ENCODE results near the gene NRXN3. TPM values are rescaled to one million over a fixed set of nuclear protein-coding genes. Genes with fewer than 3 reads are reported as not detected.
"Not testable (repeated sequence)": the region's sequence is repeated elsewhere in the genome, so short reads cannot be mapped to it uniquely, and the experiment has no call there.

Gene NRXN3
- total and polyA plus RNA-seq, 4 donors, result 21.9 to 73.4 (median 65.7) TPM

DNA sequence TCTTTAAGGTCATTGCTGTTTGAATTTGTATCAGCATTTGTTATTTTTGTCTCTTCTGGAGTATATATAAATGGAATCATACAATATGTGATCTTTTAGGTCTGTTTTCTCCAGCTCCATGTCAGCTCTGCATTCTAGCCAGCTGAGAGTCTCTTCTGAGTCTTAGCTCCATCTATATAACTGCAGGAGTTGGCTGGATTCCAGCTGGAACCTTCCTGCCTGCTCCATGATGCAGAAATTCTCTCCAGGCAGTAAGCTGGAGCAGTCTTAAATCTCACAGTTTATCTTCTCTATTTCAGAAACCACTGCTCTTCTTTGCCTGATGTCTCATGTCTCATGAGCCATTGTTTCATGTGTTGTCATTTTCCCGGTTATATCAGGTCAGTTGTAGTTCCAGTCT is 827.6 kb downstream of the NRXN3 start:
- Histone ChIP-seq H3K27me3 (ENCODE audit: control insufficient read depth, insufficient read depth, low read length) (no peaks in the 10 kb centered on the region), H3K27ac (ENCODE audit: low read depth, low read length) (peak overlapping the region; percentile 33), H3K4me3 (ENCODE audit: low read depth, low read length) (no peak overlapping the region), H3K4me1 (ENCODE audit: control insufficient read depth, insufficient read depth, low read length) (no peaks in the 10 kb centered on the region), H3K36me3 (ENCODE audit: control insufficient read depth, insufficient read depth, low read length) (no peaks in the 10 kb centered on the region), H3K9me3 (ENCODE audit: control insufficient read depth, insufficient read depth, low read length) (no peaks in the 10 kb centered on the region)
- WGBS (ENCODE audit: insufficient coverage), result no CpG with 5 or more reads among the region's 1 CpG
- peak; percentile 55 to 93 (median 63) for DNase-seq (ENCODE audit: low read depth in 4 of 6, low spot score in 6 of 6)

DNA sequence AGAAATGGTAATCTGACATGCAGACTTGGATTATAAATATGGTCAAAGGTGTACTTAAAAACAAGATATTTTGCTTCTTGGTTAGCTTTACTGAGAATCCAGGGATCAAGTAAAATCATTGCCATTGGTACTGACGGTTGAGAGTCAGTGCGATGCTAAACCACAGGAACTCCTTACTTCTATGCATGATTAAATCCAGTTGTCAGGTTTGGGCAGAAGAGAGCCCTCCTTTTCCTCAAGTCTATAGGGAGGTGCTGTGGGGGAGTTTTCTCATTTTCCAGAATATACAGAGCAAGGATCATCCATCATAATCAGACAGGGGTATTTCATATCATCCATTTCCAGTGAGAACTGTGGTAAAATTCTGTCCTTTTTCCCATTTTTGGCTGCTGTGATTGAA is 839.1 kb downstream of the NRXN3 start:
- DNase-seq (ENCODE audit: low read depth in 4 of 6, low spot score in 6 of 6), result no peak
- Histone ChIP-seq H3K27me3 (ENCODE audit: control insufficient read depth, insufficient read depth, low read length) (no peaks in the 10 kb centered on the region), H3K27ac (ENCODE audit: low read depth, low read length) (no peak overlapping the region), H3K4me1 (ENCODE audit: control insufficient read depth, insufficient read depth, low read length) (no peaks in the 10 kb centered on the region), H3K4me3 (ENCODE audit: low read depth, low read length) (no peak overlapping the region), H3K9me3 (ENCODE audit: control insufficient read depth, insufficient read depth, low read length) (no peaks in the 10 kb centered on the region), H3K36me3 (ENCODE audit: control insufficient read depth, insufficient read depth, low read length) (no peaks in the 10 kb centered on the region)
- no CpG with 5 or more reads among the region's 2 CpGs for WGBS (ENCODE audit: insufficient coverage)

DNA sequence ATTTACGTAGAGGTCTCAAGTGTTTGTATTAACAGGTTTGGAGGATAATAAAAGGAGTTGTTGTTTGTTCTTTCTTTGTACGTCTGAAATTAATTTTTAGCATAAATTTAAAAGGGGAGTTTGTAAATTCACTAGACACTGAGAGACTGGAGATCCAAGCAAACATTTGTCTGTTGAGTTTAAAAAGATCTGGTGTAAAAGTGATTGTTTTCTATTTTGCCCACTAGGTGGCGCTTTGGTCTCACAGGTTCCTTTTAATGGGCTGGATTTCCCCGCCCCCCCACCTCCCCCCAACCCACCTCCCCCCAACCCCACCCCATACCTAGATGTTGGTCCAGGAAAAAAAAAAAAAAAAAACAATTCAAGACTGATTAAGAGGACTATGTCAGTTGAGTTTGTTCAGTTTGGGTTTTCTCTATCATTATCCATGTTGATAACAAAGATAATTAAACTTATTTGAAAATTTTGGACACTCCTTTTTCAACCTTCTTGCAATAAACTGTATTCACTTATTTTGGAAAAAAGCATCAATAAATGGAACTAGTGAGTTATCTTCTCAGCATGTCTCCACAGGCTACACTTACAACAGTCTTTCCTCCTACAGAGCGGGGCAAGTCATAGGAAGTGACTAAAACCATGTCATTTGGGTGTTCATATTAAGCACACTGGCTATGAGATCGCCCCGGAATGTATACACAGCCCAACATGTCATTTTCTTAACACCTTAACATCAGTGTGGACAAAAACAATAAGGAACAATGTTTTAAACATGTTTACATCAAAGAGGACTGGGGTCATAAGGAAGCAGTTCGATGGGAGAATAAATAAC is 841.1 kb downstream of the NRXN3 start:
- peak in 3 of 6 donors; percentile 9 to 61 (median 40) for DNase-seq (ENCODE audit: low read depth in 4 of 6, low spot score in 6 of 6)
- WGBS (ENCODE audit: insufficient coverage), result 100% methylated on average over 1 of the region's 8 CpGs
- Histone ChIP-seq H3K27me3 (ENCODE audit: control insufficient read depth, insufficient read depth, low read length) (no peaks in the 10 kb centered on the region), H3K27ac (ENCODE audit: low read depth, low read length) (no peak overlapping the region), H3K9me3 (ENCODE audit: control insufficient read depth, insufficient read depth, low read length) (no peaks in the 10 kb centered on the region), H3K36me3 (ENCODE audit: control insufficient read depth, insufficient read depth, low read length) (no peaks in the 10 kb centered on the region), H3K4me3 (ENCODE audit: low read depth, low read length) (no peak overlapping the region), H3K4me1 (ENCODE audit: control insufficient read depth, insufficient read depth, low read length) (no peaks in the 10 kb centered on the region)

DNA sequence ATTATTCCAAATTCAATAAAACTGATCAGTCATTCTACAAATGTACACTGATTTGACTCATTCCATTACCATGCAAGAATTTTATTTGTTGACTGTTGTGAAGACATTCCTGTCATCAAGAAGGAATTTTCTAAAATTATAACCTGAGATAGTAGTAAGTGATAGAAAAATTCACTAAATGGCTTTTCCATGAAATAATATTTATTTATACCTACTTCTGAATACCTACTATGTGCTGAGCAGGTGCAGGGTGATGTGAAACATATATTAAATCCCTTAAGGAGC is 841.7 kb downstream of the NRXN3 start:
- H3K36me3 ChIP-seq (ENCODE audit: control insufficient read depth, insufficient read depth, low read length), result no peaks in the 10 kb centered on the region
- H3K9me3 ChIP-seq (ENCODE audit: control insufficient read depth, insufficient read depth, low read length), result no peaks in the 10 kb centered on the region
- H3K4me1 ChIP-seq (ENCODE audit: control insufficient read depth, insufficient read depth, low read length), result no peaks in the 10 kb centered on the region
- H3K27me3 ChIP-seq (ENCODE audit: control insufficient read depth, insufficient read depth, low read length), result no peaks in the 10 kb centered on the region
- no peak overlapping the region for H3K27ac ChIP-seq (ENCODE audit: low read depth, low read length)
- DNase-seq (ENCODE audit: low read depth in 4 of 6, low spot score in 6 of 6), result no peak
- no peak overlapping the region for H3K4me3 ChIP-seq (ENCODE audit: low read depth, low read length)

DNA sequence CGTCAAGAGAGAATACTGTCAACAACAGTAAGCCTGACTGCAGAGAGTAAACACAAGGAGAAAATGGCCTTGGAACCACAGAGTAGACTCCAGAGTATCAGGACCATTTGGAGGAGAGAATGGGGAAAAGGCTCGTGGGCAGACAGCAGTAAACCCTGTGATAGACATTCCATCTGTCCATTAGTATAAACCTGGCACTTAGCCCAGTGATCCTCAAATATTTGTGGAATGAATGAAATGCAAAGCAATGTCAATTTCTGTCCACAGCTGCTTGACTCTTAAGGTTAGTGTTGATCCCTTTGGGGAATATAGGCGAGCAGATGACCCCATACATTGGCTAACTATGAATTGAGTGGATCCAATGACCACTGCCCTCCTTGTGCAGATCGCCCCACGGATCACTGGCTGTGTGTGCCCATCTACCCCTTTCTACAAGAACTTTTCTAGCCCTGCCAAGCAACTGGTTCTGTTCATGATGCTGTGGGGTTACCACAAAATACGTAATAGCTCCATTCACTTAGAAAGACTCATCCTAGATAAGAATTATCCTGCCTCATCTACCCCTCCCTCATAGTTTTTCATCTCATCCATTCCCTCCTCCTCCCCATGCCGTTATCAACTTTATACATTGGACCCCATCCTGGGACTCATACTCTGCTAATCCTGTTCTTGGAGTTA is 846.8 kb downstream of the NRXN3 start:
- DNase-seq (ENCODE audit: low read depth in 4 of 6, low spot score in 6 of 6), result no peak
- Histone ChIP-seq H3K27ac (ENCODE audit: low read depth, low read length) (no peak overlapping the region), H3K4me1 (ENCODE audit: control insufficient read depth, insufficient read depth, low read length) (no peaks in the 10 kb centered on the region), H3K36me3 (ENCODE audit: control insufficient read depth, insufficient read depth, low read length) (no peaks in the 10 kb centered on the region), H3K27me3 (ENCODE audit: control insufficient read depth, insufficient read depth, low read length) (no peaks in the 10 kb centered on the region), H3K9me3 (ENCODE audit: control insufficient read depth, insufficient read depth, low read length) (no peaks in the 10 kb centered on the region), H3K4me3 (ENCODE audit: low read depth, low read length) (no peak overlapping the region)
- WGBS (ENCODE audit: insufficient coverage), result 81% methylated on average over 4 of the region's 7 CpGs

DNA sequence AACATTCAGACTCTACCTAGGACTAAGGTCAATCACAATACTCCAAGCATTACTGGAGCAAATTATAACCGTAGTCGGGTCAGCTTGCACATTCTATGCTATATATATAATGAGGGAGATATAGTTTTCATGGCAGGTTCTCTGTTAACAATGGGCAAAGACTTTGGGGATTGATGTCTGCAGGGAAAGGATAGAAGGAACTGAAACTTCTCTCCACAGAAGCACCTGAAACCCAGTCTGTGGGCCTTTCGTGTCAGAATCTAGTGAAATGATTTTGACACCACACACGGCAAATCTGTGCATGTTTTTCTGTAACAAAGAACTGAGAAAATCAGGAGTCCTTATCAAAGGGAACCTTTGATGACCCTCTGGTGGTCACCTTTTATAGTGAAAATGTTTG is 847.4 kb downstream of the NRXN3 start:
- Histone ChIP-seq H3K4me1 (ENCODE audit: control insufficient read depth, insufficient read depth, low read length) (no peaks in the 10 kb centered on the region), H3K4me3 (ENCODE audit: low read depth, low read length) (no peak overlapping the region), H3K27ac (ENCODE audit: low read depth, low read length) (no peak overlapping the region), H3K9me3 (ENCODE audit: control insufficient read depth, insufficient read depth, low read length) (no peaks in the 10 kb centered on the region), H3K36me3 (ENCODE audit: control insufficient read depth, insufficient read depth, low read length) (no peaks in the 10 kb centered on the region), H3K27me3 (ENCODE audit: control insufficient read depth, insufficient read depth, low read length) (no peaks in the 10 kb centered on the region)
- no CpG with 5 or more reads among the region's 4 CpGs for WGBS (ENCODE audit: insufficient coverage)
- no peak for DNase-seq (ENCODE audit: low read depth in 4 of 6, low spot score in 6 of 6)

DNA sequence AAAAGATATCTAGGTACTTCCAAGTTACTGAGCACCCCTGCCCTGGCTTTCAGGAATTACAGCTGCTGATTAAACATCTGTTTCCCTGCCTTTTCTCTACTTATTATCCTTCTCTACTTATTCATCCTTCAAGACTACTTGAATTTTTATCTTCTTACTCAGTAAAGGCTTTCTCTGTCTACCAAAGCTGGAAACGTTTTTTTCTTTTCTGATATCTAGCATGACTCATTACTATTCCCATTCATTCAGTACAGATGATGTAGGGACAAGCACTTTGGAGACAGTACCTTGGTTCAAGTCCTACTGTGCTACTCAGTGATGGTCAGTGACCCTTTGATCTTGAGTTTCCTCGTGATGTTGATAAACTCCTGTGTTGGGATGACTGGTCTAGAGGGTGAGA is 848.7 kb downstream of the NRXN3 start:
- no CpG with 5 or more reads among the region's 2 CpGs for WGBS (ENCODE audit: insufficient coverage)
- Histone ChIP-seq H3K4me3 (ENCODE audit: low read depth, low read length) (no peak overlapping the region), H3K27ac (ENCODE audit: low read depth, low read length) (no peak overlapping the region), H3K9me3 (ENCODE audit: control insufficient read depth, insufficient read depth, low read length) (no peaks in the 10 kb centered on the region), H3K4me1 (ENCODE audit: control insufficient read depth, insufficient read depth, low read length) (no peaks in the 10 kb centered on the region), H3K27me3 (ENCODE audit: control insufficient read depth, insufficient read depth, low read length) (no peaks in the 10 kb centered on the region), H3K36me3 (ENCODE audit: control insufficient read depth, insufficient read depth, low read length) (no peaks in the 10 kb centered on the region)
- DNase-seq (ENCODE audit: low read depth in 4 of 6, low spot score in 6 of 6), result no peak

DNA sequence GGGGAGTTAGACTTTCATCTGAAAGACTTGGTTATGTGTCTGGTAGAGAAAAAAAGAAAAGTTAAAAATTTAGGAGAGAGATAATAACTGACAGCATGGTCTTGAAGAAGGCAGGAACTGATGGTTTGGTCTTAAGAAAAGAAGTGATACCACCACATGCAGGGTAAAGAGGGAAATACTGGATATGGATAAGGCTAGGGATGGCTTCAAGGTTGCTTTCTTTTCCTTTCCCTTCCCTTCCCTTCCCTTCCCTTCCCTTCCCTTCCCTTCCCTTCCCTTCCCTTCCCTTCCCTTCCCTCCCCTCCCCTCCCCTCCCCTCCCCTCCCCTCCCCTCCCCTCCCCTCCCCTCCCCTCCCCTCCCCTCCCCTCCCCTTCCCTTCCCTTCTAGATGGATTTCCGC is 849.7 kb downstream of the NRXN3 start:
- not testable (repeated sequence) for H3K27ac ChIP-seq (ENCODE audit: low read depth, low read length); DNase-seq (ENCODE audit: low read depth in 4 of 6, low spot score in 6 of 6); H3K4me1 ChIP-seq (ENCODE audit: control insufficient read depth, insufficient read depth, low read length); H3K27me3 ChIP-seq (ENCODE audit: control insufficient read depth, insufficient read depth, low read length); H3K9me3 ChIP-seq (ENCODE audit: control insufficient read depth, insufficient read depth, low read length); H3K36me3 ChIP-seq (ENCODE audit: control insufficient read depth, insufficient read depth, low read length); H3K4me3 ChIP-seq (ENCODE audit: low read depth, low read length)
- WGBS (ENCODE audit: insufficient coverage), result no CpG with 5 or more reads among the region's 1 CpG

DNA sequence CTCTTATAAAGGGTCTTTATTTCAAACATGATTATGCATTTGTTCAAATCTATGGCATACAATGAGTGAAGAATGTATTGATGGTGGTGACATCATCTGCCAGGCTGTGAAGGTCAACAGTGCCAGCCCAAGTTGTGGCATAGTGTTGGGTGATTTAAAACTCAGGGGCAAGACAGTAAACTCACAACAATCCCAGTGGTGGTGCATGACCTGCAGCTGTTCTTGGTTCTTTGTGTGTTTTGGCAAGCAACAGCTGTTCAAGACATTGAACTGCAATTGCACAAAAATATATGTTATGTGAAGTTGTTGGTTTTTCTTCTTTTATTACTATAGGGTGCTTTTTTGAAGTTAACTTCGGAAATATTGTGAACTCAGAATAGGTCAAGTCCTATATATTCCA is 851.6 kb downstream of the NRXN3 start:
- Histone ChIP-seq H3K27me3 (ENCODE audit: control insufficient read depth, insufficient read depth, low read length) (no peaks in the 10 kb centered on the region), H3K9me3 (ENCODE audit: control insufficient read depth, insufficient read depth, low read length) (no peaks in the 10 kb centered on the region), H3K36me3 (ENCODE audit: control insufficient read depth, insufficient read depth, low read length) (no peaks in the 10 kb centered on the region), H3K27ac (ENCODE audit: low read depth, low read length) (no peak overlapping the region), H3K4me3 (ENCODE audit: low read depth, low read length) (no peak overlapping the region), H3K4me1 (ENCODE audit: control insufficient read depth, insufficient read depth, low read length) (no peaks in the 10 kb centered on the region)
- DNase-seq (ENCODE audit: low read depth in 4 of 6, low spot score in 6 of 6), result no peak
- no CpG with 5 or more reads among the region's 1 CpG for WGBS (ENCODE audit: insufficient coverage)

DNA sequence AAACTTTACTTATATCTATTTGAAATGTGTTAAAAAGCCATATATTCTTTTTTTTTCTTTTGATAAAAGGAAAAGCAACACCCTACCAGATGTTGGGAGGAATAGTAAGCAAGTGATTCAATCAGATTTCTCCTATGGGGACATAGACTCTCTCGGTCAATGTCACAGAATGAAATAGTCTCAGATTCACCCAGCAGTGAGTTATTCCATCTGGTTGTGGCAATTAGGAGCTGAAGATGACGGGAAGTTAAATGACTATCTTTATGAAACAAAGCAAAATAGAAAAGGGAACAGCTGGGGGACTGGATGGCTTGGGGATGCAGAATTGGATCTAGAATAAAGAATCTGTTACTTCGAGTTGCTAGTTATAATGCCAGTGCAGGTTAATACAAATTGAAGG is 857.0 kb downstream of the NRXN3 start:
- Histone ChIP-seq H3K27ac (ENCODE audit: low read depth, low read length) (no peak overlapping the region), H3K9me3 (ENCODE audit: control insufficient read depth, insufficient read depth, low read length) (no peaks in the 10 kb centered on the region), H3K4me1 (ENCODE audit: control insufficient read depth, insufficient read depth, low read length) (no peaks in the 10 kb centered on the region), H3K36me3 (ENCODE audit: control insufficient read depth, insufficient read depth, low read length) (no peaks in the 10 kb centered on the region), H3K27me3 (ENCODE audit: control insufficient read depth, insufficient read depth, low read length) (no peaks in the 10 kb centered on the region), H3K4me3 (ENCODE audit: low read depth, low read length) (no peak overlapping the region)
- WGBS (ENCODE audit: insufficient coverage), result 64% methylated on average over 1 of the region's 3 CpGs
- DNase-seq (ENCODE audit: low read depth in 4 of 6, low spot score in 6 of 6), result peak in 1 of 6 donors; percentile 45
